ENCODE measurements around the gene ZNF266.

ZNF266 gene

DNA sequence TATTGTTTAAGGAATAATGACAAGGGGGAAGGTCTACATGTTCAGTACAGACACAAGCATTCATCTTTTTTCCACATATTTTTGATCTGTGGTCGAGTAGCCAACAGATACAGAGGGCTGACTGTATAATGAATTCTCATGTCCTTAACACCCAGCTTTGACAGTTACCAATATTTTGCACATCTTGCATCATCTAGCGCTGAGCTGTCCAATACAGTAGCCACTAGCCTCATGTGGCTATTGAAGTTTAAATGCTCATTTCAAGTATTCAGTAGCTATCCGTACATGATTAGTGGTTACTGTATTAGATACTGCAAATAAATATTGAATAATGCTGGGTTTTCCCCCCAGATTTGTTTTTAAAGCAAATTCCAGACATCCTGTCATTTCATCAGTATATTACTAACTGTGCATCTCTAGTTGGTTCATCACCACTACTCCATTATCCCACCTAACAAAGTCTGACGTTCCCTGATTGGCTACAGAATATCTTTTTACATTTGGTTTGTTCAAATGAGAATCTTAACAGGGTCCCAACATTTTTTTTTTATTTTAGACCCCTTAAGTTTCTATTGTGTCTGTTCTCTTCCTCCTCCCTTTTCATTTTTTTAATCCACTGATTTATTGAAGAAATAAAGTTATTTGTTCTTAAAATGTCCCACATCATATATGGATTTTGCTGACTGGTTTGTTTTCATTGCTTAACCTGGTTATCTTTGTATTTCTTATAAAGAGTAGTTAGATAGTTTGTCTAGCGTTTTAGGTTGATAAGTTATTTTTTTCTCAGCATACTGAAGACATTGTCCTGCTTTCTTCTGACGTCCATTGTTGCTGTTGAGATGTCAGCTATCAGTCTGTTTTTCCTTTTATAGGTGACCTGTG is 64.4 kb downstream of the ZNF266 start:
- Histone ChIP-seq H3K27me3 (ENCODE audit: low read depth, low read length) (no peaks in the 10 kb centered on the region), H3K36me3 (replicated peaks; ENCODE audit: low read depth, low read length) (peaks cover 55% of the 10 kb centered on the region), H4K20me1 (ENCODE audit: insufficient read depth, low read length) (no peaks in the 10 kb centered on the region), H3K9ac (ENCODE audit: low read length) (no peak overlapping the region), H3K27ac (ENCODE audit: low read length) (no peak overlapping the region), H3K4me2 (ENCODE audit: low read length) (no peak overlapping the region), H3K4me1 (ENCODE audit: low read length) (no peaks in the 10 kb centered on the region), H3K4me3 (ENCODE audit: low read length) (no peak overlapping the region), H2AFZ (ENCODE audit: low read depth, low read length) (no peak overlapping the region), H3K9me3 (ENCODE audit: insufficient read depth, low read length) (peaks cover 20% of the 10 kb centered on the region; the same call in 1 of the 2 replicates), H3K79me2 (ENCODE audit: low read length) (no peaks in the 10 kb centered on the region)
- TF ChIP-seq, protein P1, sequence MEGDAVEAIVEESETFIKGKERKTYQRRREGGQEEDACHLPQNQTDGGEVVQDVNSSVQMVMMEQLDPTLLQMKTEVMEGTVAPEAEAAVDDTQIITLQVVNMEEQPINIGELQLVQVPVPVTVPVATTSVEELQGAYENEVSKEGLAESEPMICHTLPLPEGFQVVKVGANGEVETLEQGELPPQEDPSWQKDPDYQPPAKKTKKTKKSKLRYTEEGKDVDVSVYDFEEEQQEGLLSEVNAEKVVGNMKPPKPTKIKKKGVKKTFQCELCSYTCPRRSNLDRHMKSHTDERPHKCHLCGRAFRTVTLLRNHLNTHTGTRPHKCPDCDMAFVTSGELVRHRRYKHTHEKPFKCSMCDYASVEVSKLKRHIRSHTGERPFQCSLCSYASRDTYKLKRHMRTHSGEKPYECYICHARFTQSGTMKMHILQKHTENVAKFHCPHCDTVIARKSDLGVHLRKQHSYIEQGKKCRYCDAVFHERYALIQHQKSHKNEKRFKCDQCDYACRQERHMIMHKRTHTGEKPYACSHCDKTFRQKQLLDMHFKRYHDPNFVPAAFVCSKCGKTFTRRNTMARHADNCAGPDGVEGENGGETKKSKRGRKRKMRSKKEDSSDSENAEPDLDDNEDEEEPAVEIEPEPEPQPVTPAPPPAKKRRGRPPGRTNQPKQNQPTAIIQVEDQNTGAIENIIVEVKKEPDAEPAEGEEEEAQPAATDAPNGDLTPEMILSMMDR (IDR thresholded peaks at IDR 0.05; ENCODE audit: low read depth, low read length), result no peak
- no peak for TF ChIP-seq EZH2phosphoT487 (IDR thresholded peaks at IDR 0.05; ENCODE audit: low read depth)

DNA sequence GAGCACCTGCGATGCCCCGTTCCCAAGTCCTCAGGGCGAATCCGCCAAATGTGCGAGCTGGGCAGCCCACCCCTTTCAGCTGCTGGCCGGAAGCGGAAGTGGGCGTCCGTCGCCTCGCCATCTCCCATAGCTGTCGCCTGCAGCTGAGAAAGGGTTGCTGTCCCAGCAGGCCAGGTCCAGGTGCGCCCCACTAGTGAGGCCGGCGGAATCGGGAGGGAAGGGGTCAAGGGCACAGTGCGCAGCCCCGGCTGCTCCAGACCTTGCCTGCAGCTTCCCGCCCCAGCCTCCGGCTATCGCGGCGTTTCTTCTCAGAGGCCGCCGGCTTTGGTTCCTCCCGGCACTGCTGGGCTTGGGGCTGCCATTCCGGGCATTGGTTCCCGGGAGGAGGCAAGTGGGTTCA is 72.5 kb downstream of the ZNF266 start, which contains the start of gene ZNF177:
TSS of gene ZNF177 (plus strand) at position 109 of the 400 bp plus-strand sequence. CDS start 15,299 bp downstream, outside the sequence.
- Histone ChIP-seq H3K27ac (ENCODE audit: low read length) (no peak within 1 kb of the TSS), H3K27me3 (ENCODE audit: low read depth, low read length) (no peaks in the 10 kb centered on the region), H4K20me1 (ENCODE audit: insufficient read depth, low read length) (no peaks in the 10 kb centered on the region), H2AFZ (ENCODE audit: low read depth, low read length) (no peak within 1 kb of the TSS), H3K4me1 (ENCODE audit: low read length) (no peaks in the 10 kb centered on the region), H3K4me3 (ENCODE audit: low read length) (no peak within 1 kb of the TSS), H3K36me3 (replicated peaks; ENCODE audit: low read depth, low read length) (peaks cover 53% of the 10 kb centered on the region), H3K4me2 (ENCODE audit: low read length) (no peak within 1 kb of the TSS), H3K9ac (ENCODE audit: low read length) (no peak within 1 kb of the TSS), H3K9me3 (ENCODE audit: insufficient read depth, low read length) (peaks cover 15% of the 10 kb centered on the region; the same call in 1 of the 2 replicates), H3K79me2 (ENCODE audit: low read length) (no peaks in the 10 kb centered on the region)
- TF ChIP-seq, protein P1 (IDR thresholded peaks at IDR 0.05; ENCODE audit: low read depth, low read length), result no peak
- TF ChIP-seq EZH2phosphoT487 (IDR thresholded peaks at IDR 0.05; ENCODE audit: low read depth), result no peak
